OCI-M2 (cell line): ENCODE data around the gene TNRC18.
"Not testable (repeated sequence)": the region's sequence is repeated elsewhere in the genome, so short reads cannot be mapped to it uniquely, and the experiment has no call there.

Experiments
- DNase-seq: peaks from one replicate; lab custom pipeline; 2025; ENCODE audit not compliant: unreplicated experiment; lab: John Stamatoyannopoulos, UW

The TNRC18 gene

DNA sequence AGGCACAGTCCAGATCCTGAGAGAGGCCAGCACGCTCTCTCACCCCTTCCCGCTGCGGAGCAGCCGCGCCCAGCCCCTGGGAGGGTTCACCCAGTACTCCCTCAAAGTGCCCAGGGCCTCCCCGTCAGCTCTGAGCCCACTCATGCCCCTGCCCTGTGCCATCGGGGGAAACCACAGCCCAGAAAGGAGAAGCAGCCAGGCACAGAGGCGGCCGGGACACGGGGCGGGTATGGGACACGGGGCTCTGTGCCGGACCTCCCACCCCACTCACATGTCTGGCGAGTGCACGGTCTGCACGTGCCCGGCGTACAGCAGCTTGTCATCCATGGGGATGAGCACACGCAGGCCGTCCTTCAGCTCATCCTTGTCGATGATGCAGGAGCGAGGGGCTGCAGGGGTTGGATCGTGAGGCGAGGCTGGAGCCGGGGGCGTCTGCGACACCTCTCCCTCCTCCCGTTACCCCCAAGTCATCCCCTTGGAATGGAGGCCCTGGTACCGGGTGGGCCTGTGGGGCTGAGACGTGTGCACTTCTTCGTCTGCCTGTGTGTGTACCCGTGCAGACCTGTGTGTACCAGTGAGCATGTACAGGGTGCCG is 102.7 kb downstream of the TNRC18 start:
- DNase-seq: no peak

DNA sequence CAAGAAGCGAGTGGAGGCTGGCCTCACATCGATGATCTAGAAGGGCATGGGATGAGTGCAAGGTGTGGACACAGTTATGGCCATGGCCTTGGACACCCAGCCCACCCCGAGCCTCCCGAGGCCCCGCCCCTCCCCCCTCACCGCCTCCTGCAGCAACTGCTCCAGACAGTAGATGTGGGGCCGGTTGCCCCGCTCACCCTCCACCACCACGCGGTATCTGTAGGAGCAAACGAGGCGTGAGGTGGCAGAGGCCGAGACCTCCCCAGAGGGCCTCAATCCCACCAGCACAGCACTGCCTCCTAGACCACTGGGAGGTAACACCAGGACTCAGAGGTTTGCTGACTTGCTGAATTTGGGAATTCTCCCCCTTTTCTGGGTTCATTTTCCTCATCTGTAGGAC is 103.2 kb downstream of the TNRC18 start:
- no peak for DNase-seq

DNA sequence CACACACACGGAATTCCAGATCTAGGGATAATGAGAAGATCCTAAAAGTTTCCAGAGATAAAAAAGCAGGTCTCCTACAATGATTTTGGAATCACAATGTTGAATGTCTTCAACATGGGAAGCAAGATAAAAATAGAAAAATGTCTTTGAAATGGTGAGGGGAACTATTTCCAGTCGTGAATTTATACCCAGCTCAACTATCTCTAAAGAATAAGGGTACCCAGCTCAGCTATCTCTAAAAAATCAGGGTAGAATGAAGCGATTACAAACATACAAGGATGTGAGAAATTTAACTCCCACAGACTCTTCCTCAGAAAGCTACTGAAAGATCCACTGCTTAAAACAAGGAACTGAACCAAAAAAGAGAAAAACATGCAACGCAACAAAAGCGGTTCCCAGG is 105.0 kb downstream of the TNRC18 start:
- DNase-seq: not testable (repeated sequence)

DNA sequence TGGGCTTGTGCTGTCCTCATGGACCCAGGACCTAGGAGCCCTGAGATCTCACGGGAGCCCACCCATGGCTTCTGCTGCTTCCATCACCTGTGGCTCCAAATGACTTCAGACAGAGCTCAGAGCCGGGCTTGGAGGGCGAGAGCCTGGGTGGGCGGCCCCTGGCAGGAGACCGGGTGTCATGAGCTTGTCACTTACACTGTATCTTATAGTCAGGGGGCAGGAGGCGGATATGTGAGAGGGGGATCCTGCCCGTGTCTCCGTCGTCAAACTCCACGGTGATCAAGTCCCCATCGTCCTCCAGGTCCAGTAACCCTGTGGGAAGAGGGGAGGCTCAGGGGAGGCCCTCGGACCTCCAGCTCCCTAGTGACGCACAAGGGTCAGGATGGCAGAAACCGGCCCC is 107.9 kb downstream of the TNRC18 start:
- no peak for DNase-seq

DNA sequence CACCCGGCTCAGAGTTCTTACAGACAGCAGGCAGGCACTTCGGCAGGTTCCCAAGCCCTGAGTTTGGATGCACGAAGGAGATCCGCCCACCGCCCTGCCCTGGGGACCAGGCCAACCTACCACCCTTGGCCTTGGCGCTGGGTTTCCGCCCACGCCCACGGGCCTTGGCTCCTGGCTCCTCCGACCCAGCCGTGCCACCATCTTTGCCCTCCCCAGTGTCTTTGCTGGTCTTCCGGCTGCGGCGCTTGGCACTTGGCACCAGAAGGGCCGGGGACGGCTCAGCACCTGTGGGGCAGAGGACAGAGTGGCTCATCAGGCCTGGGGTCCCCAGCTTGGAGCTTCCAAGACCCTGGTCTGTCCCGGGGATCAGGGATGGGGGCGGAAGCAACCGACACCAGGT is 108.8 kb downstream of the TNRC18 start:
- no peak for DNase-seq

DNA sequence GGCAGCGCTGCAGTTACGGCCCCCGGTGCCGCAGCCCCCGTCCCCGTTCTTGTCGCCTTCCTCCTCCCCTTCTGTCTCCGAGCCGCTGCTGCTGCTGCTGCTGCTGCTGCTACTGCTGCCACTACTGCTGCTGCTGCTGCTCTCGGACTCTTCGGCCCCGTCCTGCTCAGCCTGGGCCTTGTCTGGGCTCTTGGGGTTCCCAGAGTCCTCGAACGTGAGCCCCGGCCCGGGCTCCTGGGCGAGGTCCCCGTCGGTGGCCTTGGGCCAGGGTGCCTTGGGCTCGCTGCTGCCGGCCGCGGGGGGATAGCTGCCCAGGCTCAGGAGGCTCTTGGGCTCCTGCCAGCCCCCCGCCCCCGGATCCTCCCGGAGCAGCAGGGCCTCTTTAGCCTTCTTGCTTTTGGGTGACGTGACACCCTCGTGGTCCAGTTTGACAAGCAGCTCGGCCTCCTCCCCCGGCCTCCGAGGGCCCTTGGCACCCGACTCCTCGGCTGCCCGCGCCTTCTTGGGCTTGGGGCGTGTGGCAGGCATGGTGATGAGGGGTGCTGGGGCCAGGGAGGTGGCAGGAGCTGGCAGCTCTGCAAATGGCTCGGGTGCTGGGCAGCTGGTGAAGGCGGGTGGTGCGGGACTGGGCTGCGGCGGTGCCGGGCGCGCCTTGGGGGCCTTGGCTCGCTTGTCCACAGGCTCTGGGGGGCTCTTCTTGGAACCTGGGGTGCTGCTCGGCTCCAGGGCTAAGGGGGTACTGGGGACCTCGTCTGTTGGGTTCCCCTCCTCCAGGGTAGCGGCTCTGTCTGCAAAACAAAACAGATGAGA is 110.4 kb downstream of the TNRC18 start:
- DNase-seq: not testable (repeated sequence)

DNA sequence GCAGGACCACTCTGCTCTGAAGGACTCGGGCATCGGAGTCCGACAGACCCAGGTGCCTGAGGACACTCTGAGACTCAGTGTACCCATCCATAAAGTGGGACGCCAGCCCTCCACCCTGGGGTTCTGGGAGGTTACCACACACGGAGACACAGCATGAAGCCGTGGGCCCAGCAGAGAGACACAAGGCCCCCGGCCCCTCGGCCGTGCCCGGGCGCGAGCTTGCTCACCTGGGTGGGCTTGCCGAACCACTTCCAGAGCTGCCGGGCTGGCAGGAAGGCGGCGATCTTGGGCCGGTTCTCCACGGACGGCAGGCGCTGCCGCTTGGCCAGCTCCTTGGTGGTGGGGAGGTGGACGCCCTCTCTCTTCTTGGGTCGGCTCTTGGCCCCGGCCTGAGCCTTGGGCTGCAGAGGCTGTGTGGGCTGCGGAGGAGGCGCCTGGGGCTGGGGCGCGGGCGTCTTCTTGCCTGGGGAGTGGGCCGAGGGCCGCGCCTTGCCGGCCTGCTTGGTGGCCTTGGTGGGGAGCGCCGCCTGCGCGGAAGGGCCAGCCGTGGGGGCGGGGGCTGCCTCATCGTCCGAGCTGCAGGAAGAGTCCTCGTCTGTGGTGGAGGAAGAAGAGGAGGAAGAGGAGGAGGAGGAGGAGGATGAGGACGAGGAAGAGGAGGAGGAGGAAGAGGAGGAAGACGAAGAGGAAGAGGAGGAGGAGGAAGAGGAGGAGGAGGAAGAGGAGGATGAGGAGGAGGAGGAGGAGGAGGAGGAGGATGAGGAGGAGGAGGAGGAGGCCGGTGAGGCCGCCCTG is 111.2 kb downstream of the TNRC18 start:
- not testable (repeated sequence) for DNase-seq

DNA sequence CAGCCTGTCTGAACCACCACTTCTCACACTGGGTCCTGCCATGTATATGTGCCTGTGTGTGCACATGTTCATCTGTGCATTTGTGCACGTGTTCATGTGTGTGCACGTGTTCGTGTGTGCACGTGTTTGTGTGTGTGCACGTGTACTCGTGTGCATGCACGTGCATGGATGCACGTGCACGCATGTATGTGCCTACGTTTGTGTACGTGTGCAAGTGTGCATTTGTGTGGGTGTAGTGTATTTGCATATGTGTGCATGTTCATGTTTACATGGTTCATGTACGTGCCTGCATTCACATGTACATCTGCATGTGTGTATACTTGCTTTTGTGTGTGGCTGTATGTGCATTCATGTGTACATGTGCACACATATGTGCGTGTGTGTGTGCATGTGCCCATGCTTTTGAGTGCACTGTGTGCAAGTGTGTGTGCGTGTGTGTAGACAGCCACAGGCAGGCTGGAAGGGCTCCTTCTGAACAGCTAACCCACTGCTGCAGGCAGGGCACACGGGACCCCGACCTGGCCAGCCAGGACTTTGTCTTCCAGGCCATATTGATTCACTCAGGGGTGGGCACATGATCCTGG is 112.7 kb downstream of the TNRC18 start:
- no peak for DNase-seq

DNA sequence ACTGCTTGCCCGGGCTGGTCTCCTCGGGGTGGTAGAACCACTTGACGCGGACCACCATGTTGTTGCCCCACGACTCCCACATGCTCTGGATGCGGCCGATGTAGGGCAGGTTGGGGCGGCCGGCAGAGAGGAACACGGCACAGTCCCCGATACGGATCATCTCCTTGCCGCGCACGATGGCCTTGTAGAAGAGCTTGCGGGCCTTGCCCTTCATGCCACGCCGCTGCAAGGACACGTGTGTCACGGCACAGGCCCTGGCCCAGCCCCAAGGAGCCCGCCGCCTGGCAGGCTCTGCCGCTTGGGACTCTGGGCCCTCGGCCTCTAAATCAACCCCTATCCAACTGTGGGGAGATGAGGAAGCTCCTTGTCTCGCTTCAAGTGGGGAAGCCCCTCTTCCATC is 114.5 kb downstream of the TNRC18 start:
- no peak for DNase-seq

DNA sequence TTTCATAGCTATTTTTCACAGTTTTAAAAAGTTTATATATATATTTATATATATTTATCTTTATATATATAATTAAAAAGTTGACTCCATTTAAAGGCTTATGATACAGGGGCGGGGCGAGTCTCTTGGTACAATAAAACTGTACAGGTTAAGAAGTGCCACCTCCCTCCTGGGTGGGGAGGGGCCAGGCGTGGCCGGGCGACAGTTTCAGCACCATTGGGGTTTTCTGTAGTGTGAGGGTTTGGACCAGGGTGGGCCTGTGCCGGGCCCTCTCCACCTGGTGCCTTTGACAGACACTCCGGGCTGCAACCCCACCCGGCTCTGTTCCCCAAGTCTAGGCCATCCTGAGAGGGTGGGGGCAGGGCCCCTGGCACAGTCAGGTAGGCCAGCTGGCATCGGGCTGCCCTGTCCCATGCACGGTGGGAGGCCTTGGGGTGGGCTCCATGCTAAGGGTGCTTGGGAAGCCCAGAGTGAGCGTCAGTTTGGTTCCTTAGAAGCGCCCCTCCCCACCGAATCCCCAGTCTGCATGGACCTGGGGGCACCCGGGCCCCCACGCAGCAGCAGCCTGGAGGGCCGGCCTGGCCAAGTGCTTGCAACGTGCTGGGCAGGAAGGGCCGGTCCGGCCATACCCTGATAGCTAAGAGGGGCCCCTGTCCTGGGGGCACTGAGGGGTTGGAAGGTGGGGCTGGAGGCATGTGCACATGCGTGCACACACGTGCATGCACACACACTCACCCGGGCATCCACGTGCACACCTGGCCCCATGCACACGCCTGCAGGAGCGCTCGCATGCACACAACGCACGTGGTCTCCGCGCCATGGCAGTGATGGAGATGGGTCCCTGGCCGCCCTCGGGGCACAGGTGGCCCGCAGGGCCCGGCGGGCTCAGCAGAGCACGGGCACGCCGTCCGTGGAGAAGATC is 116.2 kb downstream of the TNRC18 start:
- DNase-seq: not testable (repeated sequence)

DNA sequence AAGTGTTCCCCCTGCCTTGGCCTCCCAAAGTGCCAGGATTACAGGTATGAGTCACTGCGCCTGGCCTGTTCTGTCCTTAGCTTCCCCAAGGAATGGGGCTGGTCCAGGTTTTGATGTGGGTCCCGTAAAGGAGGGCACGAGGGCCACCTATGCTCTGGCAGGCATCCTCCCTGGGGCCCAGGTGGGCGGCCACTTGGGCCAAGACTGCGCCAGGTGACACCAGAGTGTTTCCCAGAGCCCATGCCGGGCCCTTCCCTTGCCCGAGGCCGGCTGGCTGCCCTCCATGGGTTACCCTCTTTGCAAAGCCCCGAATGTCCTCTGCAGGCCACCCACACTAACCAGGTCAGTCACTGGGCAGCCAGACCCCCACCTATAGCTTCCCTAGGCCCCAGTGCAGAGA is 118.6 kb downstream of the TNRC18 start:
- DNase-seq: not testable (repeated sequence)

DNA sequence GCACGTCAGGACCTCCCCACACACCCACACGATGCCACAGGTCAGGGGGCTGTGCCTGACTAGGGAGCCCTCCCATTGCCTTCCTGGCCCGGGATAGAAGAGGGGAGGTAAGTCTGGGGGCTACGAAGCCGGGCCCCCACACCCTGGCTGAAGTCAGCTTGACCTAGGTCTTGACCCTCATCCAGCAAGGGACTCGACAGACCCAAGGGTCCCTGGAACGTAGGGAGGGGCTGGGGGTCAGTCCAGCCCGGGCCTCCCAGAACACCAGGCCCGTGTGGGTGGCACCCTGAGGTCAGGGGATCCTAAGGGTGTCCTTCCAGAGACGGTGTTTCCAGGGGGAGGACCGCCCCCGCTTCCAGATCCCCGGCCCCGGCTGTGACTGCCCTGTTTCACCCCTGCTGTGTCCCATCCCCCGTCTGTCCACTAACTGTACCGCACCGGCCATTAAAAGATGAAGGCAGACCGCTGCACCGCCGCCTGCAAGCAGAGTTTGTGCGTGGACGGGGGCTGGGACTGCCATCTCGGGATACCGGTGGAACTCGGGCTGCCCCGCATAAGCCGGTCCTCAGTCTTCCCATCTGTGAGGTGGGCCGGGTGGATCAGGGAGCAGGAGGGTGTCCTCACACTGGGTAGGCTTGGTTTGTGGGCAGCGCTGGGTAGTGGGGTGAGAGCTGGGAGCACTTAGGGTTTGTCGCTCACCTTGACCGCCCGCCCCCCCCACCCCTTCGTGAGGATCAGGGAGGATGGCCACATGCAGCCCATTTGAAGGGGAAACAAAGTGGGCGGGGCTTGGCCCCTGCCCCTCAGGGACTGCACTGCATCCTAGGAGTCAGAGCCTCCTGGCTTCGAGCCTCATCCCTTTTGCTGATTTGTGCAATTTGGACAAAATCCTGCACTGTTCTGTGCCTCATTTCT is 119.8 kb downstream of the TNRC18 start:
- no peak for DNase-seq

DNA sequence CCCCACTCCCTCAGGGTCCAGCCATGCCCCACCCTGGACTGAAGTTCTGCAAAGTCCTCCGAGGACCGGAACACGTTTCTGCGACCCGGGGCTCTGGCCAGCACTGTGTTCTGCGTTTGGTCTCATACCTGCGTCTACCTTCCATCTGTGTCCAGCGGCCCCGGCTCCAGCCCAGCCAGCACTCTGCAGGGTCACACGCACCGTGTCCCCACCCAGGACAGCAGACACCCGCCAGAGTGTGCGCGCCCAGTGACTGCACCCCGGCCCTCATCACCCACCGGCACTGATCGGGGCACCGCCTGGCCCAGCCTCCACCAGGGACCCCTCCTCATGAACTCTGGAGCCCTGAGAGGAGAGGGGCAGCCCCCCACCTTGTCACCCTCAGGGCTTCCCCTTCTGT is 120.6 kb downstream of the TNRC18 start:
- DNase-seq: no peak

DNA sequence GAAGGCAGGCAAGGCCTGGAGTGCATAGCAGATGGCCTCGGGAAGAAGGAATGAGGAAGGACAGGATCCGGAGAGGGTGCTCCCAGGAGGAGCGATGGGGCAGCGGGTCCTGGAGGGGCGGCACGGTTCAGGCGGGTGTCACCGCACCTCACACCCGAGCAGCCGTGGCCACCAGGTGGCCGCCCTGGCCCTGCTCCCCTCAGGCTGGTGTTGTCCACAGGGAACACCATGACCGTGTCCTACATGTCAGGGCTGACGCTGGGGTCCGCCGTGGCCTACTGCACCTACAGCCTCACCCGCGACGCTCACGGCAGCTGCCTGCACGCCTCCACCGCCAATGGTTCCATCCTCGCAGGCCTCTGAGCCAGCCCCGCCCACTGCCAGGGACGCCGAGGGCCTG is 121.1 kb downstream of the TNRC18 start:
- DNase-seq: no peak

DNA sequence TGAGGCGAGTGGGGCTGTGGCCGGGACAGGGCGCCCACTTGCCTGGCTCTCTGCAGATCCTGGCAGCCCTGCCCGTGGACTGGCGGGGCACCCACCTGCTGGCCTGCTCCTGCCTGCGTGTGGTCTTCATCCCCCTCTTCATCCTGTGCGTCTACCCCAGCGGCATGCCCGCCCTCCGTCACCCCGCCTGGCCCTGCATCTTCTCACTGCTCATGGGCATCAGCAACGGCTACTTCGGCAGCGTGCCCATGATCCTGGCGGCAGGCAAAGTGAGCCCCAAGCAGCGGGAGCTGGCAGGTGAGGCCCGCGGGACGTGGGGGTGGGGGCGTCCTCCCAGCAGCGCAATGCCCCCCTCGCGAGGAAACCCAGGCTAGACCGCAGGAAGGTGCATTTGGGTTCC is 123.3 kb downstream of the TNRC18 start:
- DNase-seq: no peak

DNA sequence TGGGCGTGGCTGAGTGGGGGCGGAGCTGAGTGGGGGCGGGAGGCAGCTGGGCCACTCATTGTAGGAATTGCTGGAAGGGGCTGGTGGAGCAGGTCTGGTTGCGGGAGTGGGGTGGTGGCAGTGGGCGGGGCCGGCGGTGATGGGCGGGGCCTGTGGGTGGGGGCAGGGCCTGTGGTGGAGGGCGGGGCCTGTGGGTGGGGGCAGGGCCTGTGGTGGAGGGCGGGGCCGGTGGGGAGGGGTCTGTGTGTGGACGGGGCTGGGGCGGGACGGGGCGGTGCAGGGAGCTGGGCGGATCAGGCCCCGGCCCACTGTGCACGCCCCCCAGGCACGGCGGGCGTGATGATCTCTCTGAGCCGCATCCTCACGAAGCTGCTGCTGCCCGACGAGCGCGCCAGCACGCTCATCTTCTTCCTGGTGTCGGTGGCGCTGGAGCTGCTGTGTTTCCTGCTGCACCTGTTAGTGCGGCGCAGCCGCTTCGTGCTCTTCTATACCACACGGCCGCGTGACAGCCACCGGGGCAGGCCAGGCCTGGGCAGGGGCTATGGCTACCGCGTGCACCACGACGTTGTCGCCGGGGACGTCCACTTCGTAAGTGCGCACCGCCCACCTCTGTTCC is 126.9 kb downstream of the TNRC18 start:
- no peak for DNase-seq

DNA sequence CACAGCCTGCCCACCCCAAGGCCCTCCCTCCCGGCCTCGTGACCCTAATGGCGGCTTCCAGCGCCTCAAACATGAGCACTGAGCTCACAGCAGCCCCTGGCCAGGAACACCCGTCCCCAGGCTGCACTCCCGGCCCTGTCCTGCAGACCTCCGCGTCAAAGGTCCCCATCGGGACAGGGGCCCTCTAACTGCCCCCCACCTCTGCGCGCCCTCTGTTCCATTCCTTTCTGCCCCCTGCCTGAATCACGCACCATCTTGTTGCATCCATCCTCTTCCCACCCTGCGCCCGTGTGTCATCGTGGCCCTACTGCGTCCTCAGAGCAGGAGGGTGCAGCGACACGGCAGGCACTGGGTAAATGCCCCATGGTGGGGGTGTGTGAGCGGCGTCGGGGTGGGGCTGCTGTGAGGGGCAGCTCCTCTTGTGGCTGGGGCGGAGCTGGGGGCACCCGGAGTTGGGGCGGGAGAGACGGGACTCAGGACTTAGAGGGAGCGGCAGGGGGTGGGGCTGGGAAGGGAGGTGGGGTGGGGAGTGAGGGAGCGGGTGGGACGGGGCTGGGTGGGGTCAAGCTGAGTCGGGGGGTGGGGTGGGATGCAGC is 127.5 kb downstream of the TNRC18 start:
- no peak for DNase-seq
